Stomach (tissue), 9 donors: Measurements from ENCODE around the gene ARHGEF10L. TPM values are rescaled to one million over a fixed set of nuclear protein-coding genes. Genes with fewer than 3 reads are reported as not detected.
A peak's percentile ranks its signal among the peaks of the same experiment; 100 is the strongest.

Experiments
- DNase-seq, 2 donors: peaks; one replicate each; pipeline versions ENCODE4 v3.0.0 to v3.0.0-alpha.2; 2013 to 2019
- H3K27ac ChIP-seq, 5 donors: fragments of 200-600 bp in 4 of 5; sonication (generic) in 4 of 5; one replicate each; pipeline ENCODE4 v1.5.1; 2013 to 2019; ENCODE audit warnings: mild to moderate bottlenecking in 1 of 5, moderate library complexity in 1 of 5
- H3K27me3 ChIP-seq, 3 donors: fragments of 200-600 bp; sonication (generic); one replicate each; pipeline ENCODE4 v1.5.1; 2017 to 2019; ENCODE audit warnings: mixed run types in 1 of 3
- H3K36me3 ChIP-seq, 4 donors: fragments of 200-600 bp; sonication (generic); 1 replicate in 3 of 4; 2 replicates in 1 of 4; pipeline ENCODE4 v1.5.1; 2016 to 2019
- H3K4me1 ChIP-seq, 4 donors: fragments of 200-600 bp; sonication (generic); one replicate each; pipeline ENCODE4 v1.5.1; 2016 to 2019
- H3K4me3 ChIP-seq, 4 donors: fragments of 200-600 bp; sonication (generic) in 3 of 4; one replicate each; pipeline ENCODE4 v1.5.1; 2016 to 2019; ENCODE audit warnings: mild to moderate bottlenecking in 1 of 4
- H3K9me3 ChIP-seq, 4 donors: fragments of 200-600 bp; sonication (generic); one replicate each; pipeline ENCODE4 v1.5.1; 2016 to 2019
- CTCF ChIP-seq, 7 experiments: fragments of 450-650 bp in 4 of 7; fragments of 200-600 bp in 3 of 7; sonication (generic) in 3 of 7; IDR thresholded peaks; one replicate each; pipeline ENCODE4 v1.5.1; 2016 to 2019; ENCODE audit warnings: antibody characterized with exemption in 7 of 7, control low read depth in 2 of 7, mild to moderate bottlenecking in 1 of 7
- EP300 ChIP-seq: sonication (generic); formaldehyde crosslinking; IDR thresholded peaks from one replicate; pipeline ENCODE4 v1.6.1; 2017; ENCODE audit warnings: antibody characterized with exemption
- POLR2A ChIP-seq, 4 donors: fragments of 450-650 bp; IDR thresholded peaks; one replicate each; pipeline ENCODE4 v1.6.1; 2016; ENCODE audit warnings: antibody characterized with exemption in 4 of 4, control low read depth in 2 of 4, mild to moderate bottlenecking in 1 of 4, moderate library complexity in 1 of 4
- POLR2AphosphoS5 ChIP-seq, 3 donors: sonication (generic); formaldehyde crosslinking; IDR thresholded peaks; one replicate each; pipeline ENCODE4 v1.6.1; 2016; ENCODE audit warnings: antibody characterized with exemption in 3 of 3
- WGBS, 5 donors: extraction: QIAGEN DNeasy Blood & Tissue Kit in 3 of 5; methylation state at CpG; one replicate each; pipeline versions ENCODE4 v1.1.5 to v1.1.7; 2013 to 2018; 5-methylcytosine and 5-hydroxymethylcytosine counted together
- intact Hi-C: fragments of 100-400 bp; cut with DNase I; formaldehyde crosslinking; loops from one replicate; pipeline ENCODE4 v1.15.1; 2023; ENCODE audit warnings: low total_unique reads
- polyA plus RNA-seq, 3 donors: library from polyadenylated mRNA; stranded (reverse); fragments of 200-250 nt; gene quantifications; one replicate each; pipeline ENCODE4 v1.2.3, GENCODE V29; 2013
- total RNA-seq, 5 donors: library from RNA; depleted of rRNA; stranded (reverse); fragments of >200 nt; gene quantifications; one replicate each; pipeline versions ENCODE4 v1.1.0 to v1.2.3, GENCODE V29; 2014 to 2016
- donor health status: healthy with polysubstance abuse.
- donor health status: Bipolar disorder and iron deficiency.
- donor health status: healthy.

The ARHGEF10L gene
- total and polyA plus RNA-seq, 8 donors: 15.4 to 329 (median 45.0) TPM

GRCh38 chr1:17550729-17551584, 11.5 kb downstream of the ARHGEF10L start:
- DNase-seq: peak; percentile 41 to 50
- H3K4me1 ChIP-seq: peaks cover 27 to 83% (median 38%) of the 10 kb centered on the region in 4 donors
- no peaks in the 10 kb centered on the region for H3K36me3 ChIP-seq
- no peaks in the 10 kb centered on the region for H3K9me3 ChIP-seq
- peak overlapping the region in 1 of 4 donors; percentile 1 for H3K4me3 ChIP-seq
- 34 to 47% (median 38%) methylated on average over 15 of the region's 15 CpGs for WGBS, 5 donors
- TF ChIP-seq CTCF (IDR thresholded peaks at IDR 0.05) (no peak), EP300 (no peak), POLR2AphosphoS5 (IDR thresholded peaks at IDR 0.05) (no peak), POLR2A (IDR thresholded peaks at IDR 0.05) (no peak)
- H3K27me3 ChIP-seq: no peaks in the 10 kb centered on the region
- peak overlapping the region; percentile 7 to 82 (median 63) for H3K27ac ChIP-seq
- intact Hi-C loops: no loop called here

GRCh38 chr1:17551755-17552234, 12.3 kb downstream of the ARHGEF10L start:
- no peaks in the 10 kb centered on the region for H3K36me3 ChIP-seq
- H3K27me3 ChIP-seq: no peaks in the 10 kb centered on the region
- no peak overlapping the region for H3K4me3 ChIP-seq
- H3K4me1 ChIP-seq: peaks cover 27 to 74% (median 34%) of the 10 kb centered on the region in 4 donors
- peak; percentile 71 to 76 for DNase-seq
- 16 to 42% (median 32%) methylated on average over 3 to 8 of the region's 8 CpGs for WGBS, 5 donors
- peak in 2 of 3 donors; percentile 44 to 60 for TF ChIP-seq POLR2AphosphoS5 (IDR thresholded peaks at IDR 0.05)
- no peak for TF ChIP-seq CTCF (IDR thresholded peaks at IDR 0.05)
- intact Hi-C loops: no loop called here
- H3K9me3 ChIP-seq: no peaks in the 10 kb centered on the region
- H3K27ac ChIP-seq: peak overlapping the region; percentile 2 to 82 (median 63)

- no peak for DNase-seq
- Histone ChIP-seq H3K4me3 (no peak overlapping the region), H3K27me3 (no peaks in the 10 kb centered on the region), H3K27ac (peak overlapping the region in 4 of 5 donors; percentile 57 to 82 (median 62)), H3K4me1 (peaks cover 32 to 69% (median 39%) of the 10 kb centered on the region in 4 donors), H3K9me3 (no peaks in the 10 kb centered on the region), H3K36me3 (no peaks in the 10 kb centered on the region)
- intact Hi-C loops: no loop called here
- TF ChIP-seq POLR2A (IDR thresholded peaks at IDR 0.05) (no peak), CTCF (IDR thresholded peaks at IDR 0.05) (no peak), EP300 (no peak), POLR2AphosphoS5 (IDR thresholded peaks at IDR 0.05) (no peak)
- WGBS, 5 donors: 74 to 80% (median 78%) methylated on average over 8 of the region's 8 CpGs
Observed at GRCh38 chr1:17553975-17554700, 14.6 kb downstream of the ARHGEF10L start.

GRCh38 chr1:17554954-17555353, 15.5 kb downstream of the ARHGEF10L start:
- WGBS, 5 donors: 76 to 88% (median 87%) methylated on average over 2 of the region's 2 CpGs
- intact Hi-C loops: no loop called here
- Histone ChIP-seq H3K9me3 (no peaks in the 10 kb centered on the region), H3K4me3 (no peak overlapping the region), H3K27ac (peak overlapping the region in 2 of 5 donors; percentile 57 to 82), H3K4me1 (peaks cover 38 to 69% (median 41%) of the 10 kb centered on the region in 4 donors), H3K27me3 (no peaks in the 10 kb centered on the region), H3K36me3 (no peaks in the 10 kb centered on the region)
- no peak for DNase-seq
- no peak for TF ChIP-seq EP300
- no peak for TF ChIP-seq POLR2AphosphoS5 (IDR thresholded peaks at IDR 0.05)
